Measurements from ENCODE around the gene MAD1L1. TPM values are rescaled to one million over a fixed set of nuclear protein-coding genes. Genes with fewer than 3 reads are reported as not detected.

MAD1L1 gene
- total and polyA plus RNA-seq, 8 donors, result 12.8 to 469 (median 27.3) TPM

- H3K4me1 ChIP-seq, result no peaks in the 10 kb centered on the region
- H3K36me3 ChIP-seq, result peaks cover 2 to 66% (median 41%) of the 10 kb centered on the region in 4 donors
- no peak overlapping the region for H3K4me3 ChIP-seq
Observed at GRCh38 chr7:1893036-1893435, 339.7 kb downstream of the MAD1L1 start.

GRCh38 chr7:1892011-1892965 lies 340.5 kb downstream of the MAD1L1 start:
- H3K27ac ChIP-seq, result no peak overlapping the region
- no peak for TF ChIP-seq CTCF (IDR thresholded peaks at IDR 0.05)
- TF ChIP-seq POLR2AphosphoS5 (IDR thresholded peaks at IDR 0.05), result no peak
- no peak for TF ChIP-seq POLR2A (IDR thresholded peaks at IDR 0.05)
- TF ChIP-seq EP300 (IDR thresholded peaks at IDR 0.05), result no peak
- H3K4me3 ChIP-seq, result no peak overlapping the region
- DNase-seq, result no peak
- no peaks in the 10 kb centered on the region for H3K9me3 ChIP-seq
- H3K27me3 ChIP-seq, result no peaks in the 10 kb centered on the region
- H3K36me3 ChIP-seq, result peaks cover 4 to 66% (median 41%) of the 10 kb centered on the region in 4 donors
- WGBS, 5 donors, result 94 to 96% (median 95%) methylated on average over 38 to 39 of the region's 39 CpGs
- intact Hi-C loops (cut with DNase I; ENCODE audit: low total_unique reads), result no loop called here
- H3K4me1 ChIP-seq, result no peaks in the 10 kb centered on the region

More at GRCh38 chr7:1893036-1893435, 339.7 kb downstream of the MAD1L1 start:
- WGBS, 5 donors, result 76 to 89% (median 79%) methylated on average over 7 to 11 of the region's 11 CpGs
- intact Hi-C loops (cut with DNase I; ENCODE audit: low total_unique reads), result no loop called here
- Histone ChIP-seq H3K27ac (no peak overlapping the region), H3K9me3 (no peaks in the 10 kb centered on the region), H3K27me3 (no peaks in the 10 kb centered on the region)
- DNase-seq, result no peak
- TF ChIP-seq EP300 (IDR thresholded peaks at IDR 0.05) (no peak), CTCF (IDR thresholded peaks at IDR 0.05) (no peak), POLR2A (IDR thresholded peaks at IDR 0.05) (no peak), POLR2AphosphoS5 (IDR thresholded peaks at IDR 0.05) (no peak)

- no peaks in the 10 kb centered on the region for H3K4me1 ChIP-seq
- no peaks in the 10 kb centered on the region for H3K9me3 ChIP-seq
- no peaks in the 10 kb centered on the region for H3K27me3 ChIP-seq
- no peak for TF ChIP-seq EP300 (IDR thresholded peaks at IDR 0.05)
- TF ChIP-seq POLR2AphosphoS5 (IDR thresholded peaks at IDR 0.05), result no peak
- no peak for TF ChIP-seq POLR2A (IDR thresholded peaks at IDR 0.05)
- no peak for TF ChIP-seq CTCF (IDR thresholded peaks at IDR 0.05)
- H3K36me3 ChIP-seq, result peaks cover 4 to 56% (median 36%) of the 10 kb centered on the region in 4 donors
- no peak overlapping the region for H3K27ac ChIP-seq
- DNase-seq, result no peak
- no peak overlapping the region for H3K4me3 ChIP-seq
- WGBS, 5 donors, result 88 to 91% (median 90%) methylated on average over 23 to 26 of the region's 26 CpGs
- intact Hi-C loops (cut with DNase I; ENCODE audit: low total_unique reads), result no loop called here
Observed at GRCh38 chr7:1890289-1891235, 342.2 kb downstream of the MAD1L1 start.

- H3K9me3 ChIP-seq, result no peaks in the 10 kb centered on the region
- no peak for DNase-seq
- intact Hi-C loops (cut with DNase I; ENCODE audit: low total_unique reads), result no loop called here
- H3K27ac ChIP-seq, result no peak overlapping the region
- no peaks in the 10 kb centered on the region for H3K27me3 ChIP-seq
- peaks cover 4 to 47% (median 31%) of the 10 kb centered on the region in 4 donors for H3K36me3 ChIP-seq
- TF ChIP-seq POLR2A (IDR thresholded peaks at IDR 0.05), result no peak
- no peak for TF ChIP-seq EP300 (IDR thresholded peaks at IDR 0.05)
- no peak for TF ChIP-seq CTCF (IDR thresholded peaks at IDR 0.05)
- no peak for TF ChIP-seq POLR2AphosphoS5 (IDR thresholded peaks at IDR 0.05)
- WGBS, 5 donors, result 81 to 94% (median 91%) methylated on average over 8 to 12 of the region's 12 CpGs
- H3K4me3 ChIP-seq, result no peak overlapping the region
- H3K4me1 ChIP-seq, result no peaks in the 10 kb centered on the region
Observed at GRCh38 chr7:1889556-1890181, 343.1 kb downstream of the MAD1L1 start.
